NCI-H526 treated with DMSO at 0.1 percent for 48 hours (cell line): ENCODE measurements around the gene TXNRD1.

Experiments
- DNase-seq: peaks from one replicate; lab custom pipeline; 2025; lab: John Stamatoyannopoulos, UW

Gene TXNRD1

GRCh38 chr12:104350211-104351056 is 134.9 kb downstream of the TXNRD1 start:
- DNase-seq: no peak

- peak; percentile 85 for DNase-seq
Measured at GRCh38 chr12:104351057-104351983, 135.7 kb downstream of the TXNRD1 start.

GRCh38 chr12:104352106-104352713 is 136.6 kb downstream of the TXNRD1 start:
- no peak for DNase-seq

DNA sequence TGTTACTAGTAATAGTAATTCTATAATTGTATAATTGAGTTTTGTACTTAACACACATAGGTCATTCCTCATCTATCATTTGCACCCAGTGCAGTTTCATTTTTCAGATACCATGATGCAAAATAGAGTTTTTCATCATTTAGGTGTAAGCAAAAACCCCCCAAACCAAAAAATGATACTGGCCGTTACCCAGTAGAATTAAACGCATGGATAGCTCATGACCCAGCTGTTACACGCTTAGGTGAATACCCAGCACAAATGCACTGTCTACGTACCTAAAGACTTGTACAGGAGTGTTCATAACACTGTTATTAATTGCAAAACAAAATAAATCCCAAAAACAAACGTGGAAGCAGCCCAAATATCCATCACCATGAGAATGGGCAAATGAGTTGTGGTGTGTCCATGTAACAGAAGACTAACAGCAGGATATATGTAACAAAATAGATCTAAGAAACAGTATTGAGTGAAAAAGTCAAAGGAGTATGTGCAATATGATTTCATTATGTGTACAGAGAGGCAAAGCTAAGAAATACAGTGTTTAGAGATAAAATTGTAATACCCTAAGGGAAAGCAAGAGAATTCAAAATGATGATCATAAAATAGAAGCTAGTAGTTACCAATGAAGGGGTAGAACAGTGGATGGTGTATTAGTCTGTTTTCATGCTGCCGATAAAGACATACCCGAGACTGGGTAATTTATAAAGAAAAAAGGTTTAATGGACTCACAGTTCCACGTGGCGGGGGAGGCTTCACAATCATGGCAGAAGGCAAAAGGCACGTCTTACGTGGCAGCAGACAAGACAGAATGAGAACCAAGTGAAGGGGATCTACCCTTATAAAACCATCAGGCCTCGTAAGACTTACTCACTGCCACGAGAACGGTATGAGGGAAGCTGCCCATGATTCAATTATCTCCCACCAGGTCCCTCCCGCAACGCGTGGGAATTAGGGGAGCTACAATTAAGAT is 137.7 kb downstream of the TXNRD1 start:
- no peak for DNase-seq

- DNase-seq: no peak
Measured at GRCh38 chr12:104354167-104354867, 138.7 kb downstream of the TXNRD1 start.

- no peak for DNase-seq
Measured at GRCh38 chr12:104354868-104355570, 139.4 kb downstream of the TXNRD1 start.

GRCh38 chr12:104355630-104356029 is 140.1 kb downstream of the TXNRD1 start:
- no peak for DNase-seq

GRCh38 chr12:104356231-104357115 is 140.9 kb downstream of the TXNRD1 start:
- DNase-seq: no peak

DNA sequence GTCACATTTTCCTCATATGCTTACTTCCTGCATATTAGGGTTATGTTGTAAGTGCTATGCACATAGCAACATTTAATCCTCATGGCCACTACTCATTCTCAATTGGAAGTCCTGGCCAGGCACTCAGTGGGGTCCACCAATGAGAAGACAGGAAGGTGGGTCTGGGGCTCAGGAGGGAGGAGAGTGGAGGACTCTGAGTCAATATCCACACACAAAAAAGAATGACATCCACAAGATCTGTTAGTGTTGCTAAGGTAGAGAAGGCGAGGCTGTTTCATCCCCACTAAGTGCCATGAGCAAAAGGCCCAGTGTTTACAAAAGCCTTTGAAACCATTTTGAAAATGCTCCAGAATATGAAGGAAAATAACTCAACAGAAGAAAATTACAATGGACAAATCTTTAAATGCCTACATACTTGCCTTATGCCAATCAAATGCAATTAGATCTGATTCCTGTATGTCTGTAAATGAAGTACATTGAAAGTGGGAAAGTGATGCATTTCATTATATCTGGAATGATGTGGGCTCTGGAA is 141.9 kb downstream of the TXNRD1 start:
- DNase-seq: no peak

GRCh38 chr12:104358353-104359003 is 142.9 kb downstream of the TXNRD1 start:
- peak; percentile 27 for DNase-seq

DNA sequence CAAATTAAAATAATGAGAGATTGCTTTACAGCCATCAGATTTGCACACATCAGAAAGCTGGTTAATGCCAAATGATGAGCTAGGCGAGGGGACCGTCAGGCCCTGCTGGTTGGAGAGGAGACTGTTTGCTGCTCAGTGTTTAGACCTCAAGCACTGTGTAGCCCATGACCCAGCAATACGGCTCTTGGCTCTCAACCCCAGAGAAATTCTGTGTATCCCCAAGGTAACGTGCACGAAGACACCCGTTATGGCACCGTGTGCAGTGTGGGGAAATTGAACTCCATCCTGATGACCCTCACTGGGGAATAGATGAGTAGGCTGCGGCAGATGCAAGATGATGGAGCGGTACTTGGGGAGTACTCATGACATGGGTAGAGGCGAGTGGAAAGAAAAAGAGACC is 143.6 kb downstream of the TXNRD1 start:
- no peak for DNase-seq

DNA sequence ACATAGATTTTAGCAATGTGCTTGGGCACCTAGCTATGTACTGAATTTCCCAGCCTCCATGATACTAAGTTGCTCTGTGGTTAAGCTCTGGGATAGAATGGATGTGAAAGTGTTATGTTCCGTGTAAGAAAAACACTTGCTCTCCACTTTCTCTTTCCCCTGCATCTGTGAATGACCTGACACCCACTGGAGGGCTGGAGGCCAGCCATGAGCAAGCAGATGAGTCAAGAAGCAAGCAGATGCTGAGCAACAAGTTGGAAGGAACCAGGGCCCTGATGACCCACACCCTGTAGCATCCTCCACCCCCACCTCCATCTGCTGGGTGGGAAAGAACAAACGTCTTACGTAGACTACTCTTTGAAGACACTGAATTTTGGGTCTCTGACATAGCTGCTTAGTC is 144.6 kb downstream of the TXNRD1 start:
- no peak for DNase-seq

DNA sequence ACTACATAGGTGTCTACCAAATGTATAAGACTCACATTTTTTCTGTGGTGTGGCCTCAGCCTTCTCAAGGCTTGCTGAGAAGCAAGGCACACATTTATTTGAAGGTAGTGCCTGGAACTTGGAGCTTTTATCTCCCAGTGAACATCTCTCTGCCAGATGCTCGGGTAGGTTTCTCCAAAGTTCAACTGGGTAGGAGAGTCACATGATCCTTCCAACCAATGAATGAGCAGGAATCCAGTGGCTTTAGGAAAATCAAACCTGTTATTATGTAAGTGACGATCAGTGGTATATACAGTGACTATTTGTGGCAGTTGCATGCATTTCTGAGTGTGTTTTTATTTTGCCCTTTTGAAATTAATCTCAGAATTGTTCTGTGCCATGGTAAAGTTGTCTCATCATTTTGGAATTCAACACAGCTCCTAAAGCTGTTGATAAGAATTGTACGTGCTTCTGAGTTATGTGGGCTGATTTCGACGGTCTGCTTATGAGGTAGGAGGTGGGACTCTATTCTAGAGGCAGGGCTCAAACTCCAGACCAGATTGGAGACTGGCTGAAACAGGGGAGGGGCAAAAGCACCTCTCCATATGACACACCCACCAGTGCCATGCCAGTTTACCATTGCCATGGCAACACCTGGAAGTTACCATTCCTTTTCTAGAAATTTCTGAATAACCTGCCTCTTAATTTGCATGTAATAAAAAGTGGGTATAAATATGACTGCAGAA is 145.6 kb downstream of the TXNRD1 start:
- peak; percentile 12 for DNase-seq

DNA sequence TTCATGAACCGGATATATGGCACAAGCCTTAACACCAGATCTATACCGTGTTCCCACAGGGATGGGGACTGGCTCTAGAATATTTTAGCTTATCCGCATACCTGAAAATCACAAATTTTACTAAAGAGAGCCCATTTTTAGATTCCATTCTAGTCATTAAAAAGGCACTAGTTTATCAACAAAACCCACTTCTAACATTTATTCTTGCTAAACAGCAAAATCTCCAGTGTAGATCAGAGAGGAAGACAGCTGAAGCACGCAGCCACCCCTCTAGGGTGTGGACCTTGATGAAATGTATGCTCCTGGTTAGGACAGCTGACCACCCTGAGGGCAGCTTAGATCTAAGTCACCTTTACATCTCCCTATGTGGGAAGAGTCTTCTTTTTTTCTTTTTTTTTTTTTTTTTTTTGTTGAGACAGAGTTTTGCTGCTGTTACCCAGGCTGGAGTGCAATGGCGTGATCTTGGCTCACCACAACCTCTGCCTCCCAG is 150.4 kb downstream of the TXNRD1 start:
- no peak for DNase-seq

DNA sequence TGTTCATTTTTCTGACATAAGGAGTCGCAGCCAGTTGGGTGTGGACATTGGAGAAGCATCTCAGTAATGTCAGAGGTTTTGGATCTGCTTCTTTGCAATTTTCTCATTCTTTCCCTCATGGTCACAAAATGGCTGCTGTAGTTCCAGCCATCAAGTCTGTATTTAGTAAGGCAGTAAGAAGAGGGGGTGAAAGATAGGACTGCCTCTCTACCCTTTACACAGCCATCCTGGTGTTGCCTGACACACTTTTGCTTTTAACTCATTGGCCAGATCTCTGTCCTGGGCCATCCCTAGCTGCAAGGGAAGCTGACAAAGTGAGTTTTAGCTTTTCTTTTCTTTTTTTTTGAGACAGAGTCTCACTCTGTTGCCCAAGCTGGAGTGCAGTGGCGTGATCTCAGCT is 154.1 kb downstream of the TXNRD1 start:
- DNase-seq: no peak

- no peak for DNase-seq
Measured at GRCh38 chr12:104371043-104371870, 155.7 kb downstream of the TXNRD1 start.
